DND-41 (cell line): ENCODE results near the gene GRXCR2.
"Not testable (repeated sequence)": the region's sequence is repeated elsewhere in the genome, so short reads cannot be mapped to it uniquely, and the experiment has no call there.

ENCODE experiments used
- ATAC-seq: fragments of 200-7000 bp; cut with Tn5 transposase; 3 replicates; pipeline ENCODE4 v1.9.1; 2021; ENCODE audit warnings: low read depth; ENCODE audit not compliant: insufficient read depth
- DNase-seq: peaks from one replicate; pipeline ENCODE4 v3.0.0-alpha.2; 2020
- H2AFZ ChIP-seq: 2 replicates; pipeline ENCODE4 v1.6.0; 2012; ENCODE audit warnings: low read depth, low read length
- H3K27ac ChIP-seq: 2 replicates; pipeline ENCODE4 v1.5.1; 2012; ENCODE audit warnings: low read length, inconsistent platforms
- H3K27me3 ChIP-seq: fragments of 200-600 bp; sonication (generic); 2 replicates; pipeline ENCODE4 v1.6.0; 2012; ENCODE audit warnings: low read length, mild to moderate bottlenecking, inconsistent platforms; ENCODE audit not compliant: insufficient read depth, poor library complexity
- H3K36me3 ChIP-seq: 2 replicates; pipeline ENCODE4 v1.5.1; 2012; ENCODE audit warnings: low read length, inconsistent platforms; ENCODE audit not compliant: insufficient read depth
- H3K4me1 ChIP-seq: 2 replicates; pipeline ENCODE4 v1.5.1; 2012; ENCODE audit warnings: mild to moderate bottlenecking, low read length; ENCODE audit not compliant: insufficient read depth
- H3K4me2 ChIP-seq: 2 replicates; pipeline ENCODE4 v1.6.0; 2012; ENCODE audit warnings: mild to moderate bottlenecking, moderate library complexity, low read length, inconsistent platforms; ENCODE audit not compliant: insufficient read depth
- H3K4me3 ChIP-seq, 2 experiments: fragments of 200-600 bp in 1 of 2; shearing (Covaris generic) in 1 of 2; 2 replicates each; pipeline ENCODE4 v1.5.1; 2012 to 2016; ENCODE audit warnings: inconsistent platforms in 2 of 2, low read length in 2 of 2, mild to moderate bottlenecking in 2 of 2, low read depth in 1 of 2, moderate library complexity in 1 of 2
- H3K79me2 ChIP-seq: 2 replicates; pipeline ENCODE4 v1.6.0; 2012; ENCODE audit warnings: low read length, inconsistent platforms; ENCODE audit not compliant: insufficient read depth
- H3K9ac ChIP-seq: 2 replicates; pipeline ENCODE4 v1.6.0; 2012; ENCODE audit warnings: low read depth, mild to moderate bottlenecking, inconsistent platforms, low read length, moderate library complexity
- H3K9me3 ChIP-seq: 2 replicates; pipeline ENCODE4 v1.5.1; 2012; ENCODE audit warnings: low read length, moderate library complexity, mild to moderate bottlenecking, inconsistent platforms; ENCODE audit not compliant: insufficient read depth, severe bottlenecking
- H4K20me1 ChIP-seq: 2 replicates; pipeline ENCODE4 v1.6.0; 2012; ENCODE audit warnings: low read length; ENCODE audit not compliant: insufficient read depth
- CTCF ChIP-seq: IDR thresholded peaks from 2 replicates; pipeline ENCODE4 v1.5.1; 2012; ENCODE audit warnings: borderline replicate concordance, low read length, moderate library complexity, mild to moderate bottlenecking; ENCODE audit not compliant: poor library complexity, severe bottlenecking; ENCODE audit errors: extremely low read depth
- EZH2 ChIP-seq: IDR thresholded peaks from 3 replicates; pipeline ENCODE4 v1.6.1; 2012; ENCODE audit warnings: borderline replicate concordance, low read depth, mild to moderate bottlenecking, moderate library complexity, low read length, inconsistent platforms; ENCODE audit not compliant: severe bottlenecking

The GRXCR2 gene

GRCh38 chr5:145838276-145838675 is 34.5 kb downstream of the GRXCR2 start:
- H3K27me3 ChIP-seq = no peaks in the 10 kb centered on the region
- no peaks in the 10 kb centered on the region for H3K36me3 ChIP-seq
- H4K20me1 ChIP-seq = no peaks in the 10 kb centered on the region
- no peaks in the 10 kb centered on the region for H3K9me3 ChIP-seq
- no peak overlapping the region for H3K27ac ChIP-seq
- no peak for DNase-seq
- no peak overlapping the region for H2AFZ ChIP-seq
- TF ChIP-seq CTCF = no peak
- no peak for TF ChIP-seq EZH2
- no peak overlapping the region for H3K4me2 ChIP-seq
- H3K4me3 ChIP-seq = no peak overlapping the region
- no peak for ATAC-seq
- H3K9ac ChIP-seq = no peak overlapping the region
- no peaks in the 10 kb centered on the region for H3K79me2 ChIP-seq
- no peaks in the 10 kb centered on the region for H3K4me1 ChIP-seq

- not testable (repeated sequence) for H3K4me1 ChIP-seq, H3K27ac ChIP-seq, H3K9ac ChIP-seq, H3K36me3 ChIP-seq, H3K27me3 ChIP-seq, H3K4me3 ChIP-seq, H3K9me3 ChIP-seq, H3K79me2 ChIP-seq, DNase-seq, H3K4me2 ChIP-seq, H2AFZ ChIP-seq, ATAC-seq, H4K20me1 ChIP-seq
Measured at GRCh38 chr5:145836241-145836640, 36.6 kb downstream of the GRXCR2 start.

- no peaks in the 10 kb centered on the region for H3K79me2 ChIP-seq
- no peaks in the 10 kb centered on the region for H3K9me3 ChIP-seq
- no peak overlapping the region for H3K4me3 ChIP-seq
- no peak for ATAC-seq
- no peak overlapping the region for H2AFZ ChIP-seq
- H3K36me3 ChIP-seq = no peaks in the 10 kb centered on the region
- no peaks in the 10 kb centered on the region for H3K27me3 ChIP-seq
- H4K20me1 ChIP-seq = no peaks in the 10 kb centered on the region
- H3K4me2 ChIP-seq = no peak overlapping the region
- H3K27ac ChIP-seq = no peak overlapping the region
- H3K9ac ChIP-seq = no peak overlapping the region
- H3K4me1 ChIP-seq = no peaks in the 10 kb centered on the region
- DNase-seq = no peak
- TF ChIP-seq CTCF (no peak), EZH2 (no peak)
Measured at GRCh38 chr5:145835848-145836239, 37.0 kb downstream of the GRXCR2 start.

- no peaks in the 10 kb centered on the region for H3K79me2 ChIP-seq
- no peaks in the 10 kb centered on the region for H3K9me3 ChIP-seq
- no peak within 1 kb of the TSS for H3K4me2 ChIP-seq
- no peak for DNase-seq
- no peak within 1 kb of the TSS for H2AFZ ChIP-seq
- H3K27me3 ChIP-seq = no peaks in the 10 kb centered on the region
- no peak within 1 kb of the TSS for H3K4me3 ChIP-seq
- no peak for ATAC-seq
- H3K27ac ChIP-seq = no peak within 1 kb of the TSS
- TF ChIP-seq EZH2 (no peak), CTCF (no peak)
- no peaks in the 10 kb centered on the region for H4K20me1 ChIP-seq
- no peak within 1 kb of the TSS for H3K9ac ChIP-seq
- no peaks in the 10 kb centered on the region for H3K4me1 ChIP-seq
- no peaks in the 10 kb centered on the region for H3K36me3 ChIP-seq
Measured at GRCh38 chr5:145834917-145835847, 37.6 kb downstream of the GRXCR2 start, which contains the start of gene PRELID2. Gene PRELID2, minus strand, starts transcription at chr5:145835342. Its CDS starts 91 bp downstream, at chr5:145835251.
